Choroid plexus epithelial cell (primary cell): ENCODE measurements around the gene ANKRD34B.
"Not testable (repeated sequence)": the region's sequence is repeated elsewhere in the genome, so short reads cannot be mapped to it uniquely, and the experiment has no call there.

Source experiments
- DNase-seq: peaks from one replicate; pipeline ENCODE4 v3.0.0-alpha.2; 2010; ENCODE audit warnings: low read depth
- H3K4me3 ChIP-seq: 2 replicates; pipeline ENCODE4 v1.5.1; 2011; ENCODE audit warnings: low read depth, mild to moderate bottlenecking, control low read depth, low read length, moderate library complexity
- CTCF ChIP-seq: conservative IDR thresholded peaks from 2 replicates; pipeline ENCODE4 v1.5.1; 2011; ENCODE audit warnings: low read depth, mild to moderate bottlenecking, control low read depth, inconsistent platforms, low read length, moderate library complexity

ANKRD34B gene

GRCh38 chr5:80590766-80591165 lies 20.7 kb upstream of the ANKRD34B start:
- no peak overlapping the region for H3K4me3 ChIP-seq
- no peak for TF ChIP-seq CTCF
- DNase-seq: no peak

GRCh38 chr5:80588858-80589540 lies 18.9 kb upstream of the ANKRD34B start:
- H3K4me3 ChIP-seq: no peak overlapping the region
- TF ChIP-seq CTCF: no peak
- DNase-seq: no peak

DNA sequence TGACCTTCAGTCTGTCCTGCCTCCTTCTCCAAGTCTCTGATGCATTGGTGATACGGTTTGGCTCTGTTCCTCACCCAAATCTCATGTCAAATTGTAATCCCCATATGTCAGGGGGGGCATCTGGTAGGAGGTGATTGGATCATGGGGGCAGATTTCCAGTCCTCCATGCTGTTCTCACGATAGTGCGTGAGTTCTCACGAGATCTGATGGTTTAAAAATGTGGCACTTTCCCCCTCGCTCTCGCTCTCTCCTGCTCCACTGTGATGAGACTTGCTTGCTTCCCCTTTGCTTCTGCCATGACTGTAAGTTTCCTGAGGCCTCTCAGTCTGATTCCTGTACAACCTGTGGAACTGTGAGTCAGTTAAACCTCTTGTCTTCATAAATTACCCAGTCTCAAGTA lies 14.7 kb upstream of the ANKRD34B start:
- no peak for TF ChIP-seq CTCF
- no peak overlapping the region for H3K4me3 ChIP-seq
- no peak for DNase-seq

GRCh38 chr5:80580291-80580690 lies 10.2 kb upstream of the ANKRD34B start:
- DNase-seq, H3K4me3 ChIP-seq: not testable (repeated sequence)

DNA sequence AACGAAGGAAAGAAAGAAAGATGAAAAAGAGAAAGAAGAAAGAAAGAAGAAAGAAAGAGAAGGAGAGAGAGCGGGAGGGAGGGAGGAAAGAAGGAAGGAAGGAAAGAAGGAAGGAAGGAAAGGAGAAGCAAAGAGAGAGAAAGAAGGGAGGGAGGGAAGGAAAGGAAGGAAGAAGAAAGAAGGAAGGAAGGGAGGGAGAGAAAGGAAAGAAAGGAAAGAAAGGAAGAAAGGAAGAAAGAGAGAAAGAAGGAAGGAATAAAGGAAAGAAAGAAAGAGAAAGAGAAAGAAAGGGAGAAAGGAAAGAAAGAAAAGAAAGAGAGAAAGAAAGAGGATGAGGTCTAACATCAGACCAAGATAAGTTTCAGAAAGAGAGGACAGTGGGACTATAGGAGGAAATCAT lies 9.0 kb upstream of the ANKRD34B start:
- H3K4me3 ChIP-seq: no peak overlapping the region
- TF ChIP-seq CTCF: no peak
- DNase-seq: no peak

DNA sequence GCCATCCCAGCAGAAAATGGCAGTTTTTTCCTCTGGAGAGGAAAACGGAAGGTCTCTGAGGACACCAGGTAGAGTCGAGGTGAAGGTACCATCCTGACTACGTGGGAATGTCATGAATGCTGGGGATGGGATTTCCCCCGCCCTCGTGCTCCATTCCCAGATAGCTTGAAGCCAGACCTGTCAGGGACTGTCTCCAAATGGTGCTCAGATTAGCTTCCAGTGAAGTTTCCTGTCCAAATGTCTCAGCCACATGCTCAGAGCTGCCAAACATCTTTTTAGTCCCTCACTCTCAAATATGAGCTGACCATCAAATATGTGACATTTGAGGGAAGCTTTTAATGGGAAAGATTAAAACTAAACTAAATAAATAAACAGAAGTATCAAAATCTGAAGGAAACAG lies 7.6 kb upstream of the ANKRD34B start:
- no peak for TF ChIP-seq CTCF
- H3K4me3 ChIP-seq: no peak overlapping the region
- DNase-seq: no peak

DNA sequence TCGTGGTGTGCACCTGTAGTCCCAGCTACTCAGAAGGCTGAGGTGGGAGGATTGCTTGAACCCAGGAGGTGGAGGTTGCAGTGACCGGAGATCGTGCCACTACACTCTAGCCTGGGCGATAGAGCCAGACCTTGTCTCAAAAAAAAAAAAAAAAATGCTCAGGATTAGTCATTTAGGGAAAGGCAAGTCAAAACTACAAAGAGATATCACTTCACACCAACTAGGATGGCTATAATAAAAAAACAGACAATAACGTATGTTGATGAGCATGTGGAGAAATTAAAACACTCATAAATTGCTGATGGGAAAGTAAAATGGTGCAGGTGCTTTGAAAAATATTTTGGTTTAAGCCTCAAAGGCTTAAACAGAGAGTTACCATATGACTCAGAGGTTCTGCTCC lies 6.3 kb upstream of the ANKRD34B start:
- no peak for DNase-seq
- no peak overlapping the region for H3K4me3 ChIP-seq
- TF ChIP-seq CTCF: no peak

GRCh38 chr5:80573062-80573461 lies 3.0 kb upstream of the ANKRD34B start:
- DNase-seq: no peak
- TF ChIP-seq CTCF: no peak
- H3K4me3 ChIP-seq: no peak overlapping the region
